SK-N-SH treated with all-trans-retinoic acid at 6 μM for 48 hours (cell line): ENCODE measurements around the gene WTAP.
"Not testable (repeated sequence)": the region's sequence is repeated elsewhere in the genome, so short reads cannot be mapped to it uniquely, and the experiment has no call there.

ENCODE experiments used
- ATAC-seq: fragments of 200-7000 bp; cut with Tn5 transposase; 3 replicates; pipeline ENCODE4 v1.9.1; 2020; ENCODE audit warnings: mild to moderate bottlenecking, moderate library complexity
- ARNTL ChIP-seq: fragments of 450-650 bp; formaldehyde crosslinking; IDR thresholded peaks from 2 replicates; pipeline ENCODE4 v1.5.0; 2020; ENCODE audit warnings: low read depth, mild to moderate bottlenecking, moderate library complexity, borderline replicate concordance
- BACH2 ChIP-seq: fragments of 250-450 bp; sonication (Bioruptor Pico); IDR thresholded peaks from 2 replicates; pipeline ENCODE4 v1.9.0; 2021; ENCODE audit warnings: mild to moderate bottlenecking, borderline replicate concordance
- CREB5 ChIP-seq: fragments of 250-450 bp; sonication (Bioruptor Pico); IDR thresholded peaks from 2 replicates; pipeline ENCODE4 v1.5.1; 2020; ENCODE audit warnings: low read depth, mild to moderate bottlenecking, moderate library complexity
- CSDC2 ChIP-seq: fragments of 250-450 bp; sonication (Bioruptor Pico); IDR thresholded peaks from 2 replicates; pipeline ENCODE4 v1.5.0; 2020; ENCODE audit warnings: mild to moderate bottlenecking, moderate library complexity
- GLIS3 ChIP-seq: fragments of 250-450 bp; sonication (Bioruptor Pico); IDR thresholded peaks from 2 replicates; pipeline ENCODE4 v1.5.0; 2020; ENCODE audit warnings: mild to moderate bottlenecking, moderate library complexity
- ISL1 ChIP-seq: fragments of 250-450 bp; sonication (Bioruptor Pico); IDR thresholded peaks from 2 replicates; pipeline ENCODE4 v2.1.2; 2022; ENCODE audit warnings: mild to moderate bottlenecking, moderate library complexity
- OSR1 ChIP-seq: fragments of 250-450 bp; sonication (Bioruptor Pico); IDR thresholded peaks from 2 replicates; pipeline ENCODE4 v1.8.0; 2022; ENCODE audit warnings: moderate library complexity, mild to moderate bottlenecking, inconsistent platforms
- POU6F1 ChIP-seq: fragments of 250-450 bp; sonication (Bioruptor Pico); IDR thresholded peaks from 2 replicates; pipeline ENCODE4 v1.8.0; 2021; ENCODE audit warnings: low read depth, mild to moderate bottlenecking, moderate library complexity, borderline replicate concordance
- RARB ChIP-seq: fragments of 250-450 bp; sonication (Bioruptor Pico); IDR thresholded peaks from 2 replicates; pipeline ENCODE4 v1.8.0; 2021; ENCODE audit warnings: mild to moderate bottlenecking, moderate library complexity
- SNAI2 ChIP-seq: fragments of 250-450 bp; sonication (Bioruptor Pico); IDR thresholded peaks from 2 replicates; pipeline ENCODE4 v1.5.0; 2020; ENCODE audit warnings: mild to moderate bottlenecking, moderate library complexity
- TCF4 ChIP-seq: fragments of 250-450 bp; sonication (Bioruptor Pico); IDR thresholded peaks from 2 replicates; pipeline ENCODE4 v1.8.0; 2021; ENCODE audit warnings: mild to moderate bottlenecking, moderate library complexity, borderline replicate concordance
- TOX ChIP-seq: fragments of 250-450 bp; sonication (Bioruptor Pico); IDR thresholded peaks from 2 replicates; pipeline ENCODE4 v1.8.0; 2021; ENCODE audit warnings: mild to moderate bottlenecking, moderate library complexity, borderline replicate concordance
- TSHZ2 ChIP-seq: fragments of 250-450 bp; sonication (Bioruptor Pico); IDR thresholded peaks from 2 replicates; pipeline ENCODE4 v1.5.0; 2020; ENCODE audit warnings: mild to moderate bottlenecking, moderate library complexity
- ZFP3 ChIP-seq: fragments of 250-450 bp; sonication (Bioruptor Pico); IDR thresholded peaks from 2 replicates; pipeline ENCODE4 v1.5.0; 2020; ENCODE audit warnings: mild to moderate bottlenecking, moderate library complexity
- ZFP30 ChIP-seq: fragments of 450-650 bp; formaldehyde crosslinking; IDR thresholded peaks from 2 replicates; pipeline ENCODE4 v1.5.0; 2022; ENCODE audit warnings: mild to moderate bottlenecking, moderate library complexity
- ZNF565 ChIP-seq: fragments of 450-650 bp; formaldehyde crosslinking; conservative IDR thresholded peaks from 2 replicates; pipeline ENCODE4 v1.5.0; 2020; ENCODE audit warnings: low read depth, mild to moderate bottlenecking, moderate library complexity
- ZNF70 ChIP-seq: fragments of 450-650 bp; formaldehyde crosslinking; IDR thresholded peaks from 2 replicates; pipeline ENCODE4 v1.5.0; 2020; ENCODE audit warnings: mild to moderate bottlenecking, moderate library complexity
- ZNF8 ChIP-seq: fragments of 450-650 bp; formaldehyde crosslinking; IDR thresholded peaks from 2 replicates; pipeline ENCODE4 v1.5.0; 2020; ENCODE audit warnings: mild to moderate bottlenecking, moderate library complexity
- TF ChIP-seq, protein P1 (sequence below): fragments of 250-450 bp; sonication (Bioruptor Pico); IDR thresholded peaks from 2 replicates; pipeline ENCODE4 v1.8.0; 2020; ENCODE audit warnings: mild to moderate bottlenecking, moderate library complexity, borderline replicate concordance
- TF ChIP-seq, protein P2 (sequence below): fragments of 250-450 bp; sonication (Bioruptor Pico); IDR thresholded peaks from 2 replicates; pipeline ENCODE4 v1.5.1; 2021; ENCODE audit warnings: mild to moderate bottlenecking, moderate library complexity

WTAP gene

DNA sequence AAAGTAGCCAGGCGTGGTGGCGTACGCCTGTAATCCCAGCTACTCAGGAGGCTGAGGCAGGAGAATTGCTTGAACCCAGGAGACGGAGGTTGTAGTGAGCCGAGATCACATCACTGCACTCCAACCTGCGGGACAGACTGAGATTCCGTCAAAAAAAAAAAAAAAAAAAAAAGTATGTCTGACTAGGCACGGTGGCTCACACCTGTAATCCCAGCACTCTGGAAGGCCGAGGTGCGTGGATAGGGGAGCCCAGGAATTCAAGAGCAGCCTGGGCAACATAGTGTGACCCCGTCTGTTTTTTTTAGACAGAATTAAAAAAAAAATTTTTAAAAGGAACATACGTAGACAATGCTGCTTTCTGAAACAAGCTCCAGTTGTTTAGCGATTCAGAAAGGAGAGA, 37.2 kb upstream of the WTAP start:
- not testable (repeated sequence) for ATAC-seq

DNA sequence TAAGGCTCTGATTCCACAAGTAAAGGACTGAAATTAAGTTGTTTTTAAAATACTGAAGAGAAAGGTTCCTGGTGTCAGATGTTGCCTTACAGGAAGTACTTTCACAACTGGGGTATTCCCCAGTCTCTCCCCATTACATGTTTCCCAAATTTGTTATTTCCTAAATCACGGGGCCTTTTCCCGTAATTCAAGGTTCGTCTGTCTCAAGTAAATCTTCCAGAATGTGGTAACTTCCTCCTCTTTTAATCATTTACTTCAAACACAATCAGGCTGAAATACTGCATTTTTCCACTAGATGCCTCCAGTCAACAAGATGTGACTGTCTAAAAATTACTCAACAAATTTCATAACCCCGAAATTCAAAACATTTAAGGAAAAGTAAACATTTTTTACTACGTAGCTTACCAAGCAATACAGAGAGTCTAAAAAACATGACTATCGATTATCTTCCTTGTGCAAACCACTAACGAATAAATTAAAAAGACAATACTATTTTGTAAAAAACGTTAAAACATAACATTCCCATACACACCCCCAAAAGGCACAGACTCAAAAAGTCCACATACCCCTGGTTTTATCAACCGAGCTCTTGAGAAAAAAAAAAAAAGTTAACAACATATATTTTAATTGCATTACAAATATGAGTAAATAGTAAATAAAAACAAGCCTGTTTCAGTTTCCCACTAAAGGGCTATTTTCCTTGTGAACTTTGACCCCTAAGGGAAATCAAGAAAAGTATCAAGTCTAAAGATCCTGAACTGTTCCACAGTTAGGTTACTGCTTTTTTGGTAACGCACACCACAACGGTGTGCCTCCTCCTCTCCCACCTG, 36.0 kb upstream of the WTAP start:
- TF ChIP-seq ZFP3 (CRISPR knock-in tag) (no peak), ISL1 (CRISPR knock-in tag) (no peak), RARB (no peak), POU6F1 (CRISPR knock-in tag) (no peak), BACH2 (CRISPR knock-in tag) (no peak), GLIS3 (CRISPR knock-in tag) (no peak), ARNTL (CRISPR knock-in tag) (no peak), ZNF8 (no peak), TCF4 (no peak), ZNF70 (no peak), OSR1 (CRISPR knock-in tag) (no peak), CREB5 (CRISPR knock-in tag) (no peak), ZFP30 (CRISPR knock-in tag) (no peak), SNAI2 (no peak), TOX (no peak), CSDC2 (CRISPR knock-in tag) (no peak), ZNF565 (CRISPR knock-in tag) (no peak), TSHZ2 (no peak)
- TF ChIP-seq, protein P1, sequence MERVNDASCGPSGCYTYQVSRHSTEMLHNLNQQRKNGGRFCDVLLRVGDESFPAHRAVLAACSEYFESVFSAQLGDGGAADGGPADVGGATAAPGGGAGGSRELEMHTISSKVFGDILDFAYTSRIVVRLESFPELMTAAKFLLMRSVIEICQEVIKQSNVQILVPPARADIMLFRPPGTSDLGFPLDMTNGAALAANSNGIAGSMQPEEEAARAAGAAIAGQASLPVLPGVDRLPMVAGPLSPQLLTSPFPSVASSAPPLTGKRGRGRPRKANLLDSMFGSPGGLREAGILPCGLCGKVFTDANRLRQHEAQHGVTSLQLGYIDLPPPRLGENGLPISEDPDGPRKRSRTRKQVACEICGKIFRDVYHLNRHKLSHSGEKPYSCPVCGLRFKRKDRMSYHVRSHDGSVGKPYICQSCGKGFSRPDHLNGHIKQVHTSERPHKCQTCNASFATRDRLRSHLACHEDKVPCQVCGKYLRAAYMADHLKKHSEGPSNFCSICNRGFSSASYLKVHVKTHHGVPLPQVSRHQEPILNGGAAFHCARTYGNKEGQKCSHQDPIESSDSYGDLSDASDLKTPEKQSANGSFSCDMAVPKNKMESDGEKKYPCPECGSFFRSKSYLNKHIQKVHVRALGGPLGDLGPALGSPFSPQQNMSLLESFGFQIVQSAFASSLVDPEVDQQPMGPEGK (CRISPR knock-in tag): no peak
- TF ChIP-seq, protein P2, sequence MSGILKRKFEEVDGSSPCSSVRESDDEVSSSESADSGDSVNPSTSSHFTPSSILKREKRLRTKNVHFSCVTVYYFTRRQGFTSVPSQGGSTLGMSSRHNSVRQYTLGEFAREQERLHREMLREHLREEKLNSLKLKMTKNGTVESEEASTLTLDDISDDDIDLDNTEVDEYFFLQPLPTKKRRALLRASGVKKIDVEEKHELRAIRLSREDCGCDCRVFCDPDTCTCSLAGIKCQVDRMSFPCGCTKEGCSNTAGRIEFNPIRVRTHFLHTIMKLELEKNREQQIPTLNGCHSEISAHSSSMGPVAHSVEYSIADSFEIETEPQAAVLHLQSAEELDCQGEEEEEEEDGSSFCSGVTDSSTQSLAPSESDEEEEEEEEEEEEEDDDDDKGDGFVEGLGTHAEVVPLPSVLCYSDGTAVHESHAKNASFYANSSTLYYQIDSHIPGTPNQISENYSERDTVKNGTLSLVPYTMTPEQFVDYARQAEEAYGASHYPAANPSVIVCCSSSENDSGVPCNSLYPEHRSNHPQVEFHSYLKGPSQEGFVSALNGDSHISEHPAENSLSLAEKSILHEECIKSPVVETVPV (CRISPR knock-in tag): no peak
- peak; percentile 6; the same call in 1 of the 3 replicates for ATAC-seq

- ATAC-seq: no peak
- no peak for TF ChIP-seq TSHZ2
Measured at GRCh38 chr6:159691963-159692287, 35.4 kb upstream of the WTAP start.
